GM23338 (cell line): ENCODE data around the gene CAPS. TPM values are rescaled to one million over a fixed set of nuclear protein-coding genes. Genes with fewer than 3 reads are reported as not detected.

ENCODE experiments used
- ATAC-seq: fragments of 200-7000 bp; cut with Tn5 transposase; 3 replicates; pipeline ENCODE4 v1.9.1; 2020
- DNase-seq: peaks from one replicate; pipeline ENCODE4 v3.0.0-alpha.2; 2015; ENCODE audit warnings: low spot score
- H2AFZ ChIP-seq: fragments of 200-600 bp; sonication (generic); 2 replicates; pipeline ENCODE4 v1.8.0; 2016; ENCODE audit warnings: antibody characterized with exemption, mild to moderate bottlenecking, moderate library complexity
- H3F3A ChIP-seq: fragments of 200-600 bp; sonication (generic); replicated peaks from 2 replicates; pipeline ENCODE4 v1.8.0; 2017; ENCODE audit warnings: antibody characterized with exemption, mixed run types, low read depth
- H3K27ac ChIP-seq: fragments of 200-600 bp; sonication (generic); 2 replicates; pipeline ENCODE4 v1.6.1; 2016; ENCODE audit warnings: low read depth
- H3K27me3 ChIP-seq: fragments of 200-600 bp; sonication (generic); 2 replicates; pipeline ENCODE4 v1.8.0; 2016; ENCODE audit warnings: mild to moderate bottlenecking, mixed run types, moderate library complexity; ENCODE audit not compliant: insufficient read depth
- H3K36me3 ChIP-seq: fragments of 200-600 bp; sonication (generic); 2 replicates; pipeline ENCODE4 v1.8.0; 2016; ENCODE audit warnings: mild to moderate bottlenecking; ENCODE audit not compliant: insufficient read depth
- H3K4me1 ChIP-seq: fragments of 200-600 bp; sonication (generic); 2 replicates; pipeline ENCODE4 v1.8.0; 2016; ENCODE audit warnings: mild to moderate bottlenecking, moderate library complexity; ENCODE audit not compliant: insufficient read depth
- H3K4me2 ChIP-seq: fragments of 200-600 bp; sonication (generic); 2 replicates; pipeline ENCODE4 v1.7.1; 2017; ENCODE audit warnings: mixed run types
- H3K4me3 ChIP-seq: fragments of 200-600 bp; sonication (generic); 2 replicates; pipeline ENCODE4 v1.6.1; 2016; ENCODE audit warnings: mixed run types
- H3K79me2 ChIP-seq: fragments of 200-600 bp; sonication (generic); replicated peaks from 2 replicates; pipeline ENCODE4 v1.8.0; 2017; ENCODE audit warnings: mild to moderate bottlenecking; ENCODE audit not compliant: insufficient read depth
- H3K9me2 ChIP-seq: fragments of 200-600 bp; sonication (generic); 2 replicates; pipeline ENCODE4 v1.8.0; 2017; ENCODE audit not compliant: insufficient read depth
- H4K20me1 ChIP-seq: fragments of 200-600 bp; sonication (generic); replicated peaks from 2 replicates; pipeline ENCODE4 v1.8.0; 2017; ENCODE audit warnings: mild to moderate bottlenecking; ENCODE audit not compliant: insufficient read depth
- H3K27ac Mint-ChIP-seq: 2 replicates; pipeline ENCODE4 v1.8.0; 2020; ENCODE audit warnings: inconsistent platforms, mild to moderate bottlenecking, moderate library complexity, mixed read lengths
- H3K27me3 Mint-ChIP-seq: 3 replicates; pipeline ENCODE4 v1.8.0; 2022; ENCODE audit warnings: low read depth, mild to moderate bottlenecking, moderate library complexity, mixed read lengths, inconsistent platforms; ENCODE audit not compliant: insufficient read depth, poor library complexity
- H3K36me3 Mint-ChIP-seq: 3 replicates; pipeline ENCODE4 v1.8.0; 2021; ENCODE audit warnings: low read depth, mild to moderate bottlenecking, inconsistent platforms, moderate library complexity, mixed read lengths
- H3K4me1 Mint-ChIP-seq: 3 replicates; pipeline ENCODE4 v1.8.0; 2020; ENCODE audit warnings: mild to moderate bottlenecking, inconsistent platforms, mixed read lengths
- H3K4me3 Mint-ChIP-seq: 3 replicates; pipeline ENCODE4 v1.8.0; 2021; ENCODE audit warnings: moderate library complexity, mild to moderate bottlenecking, inconsistent platforms, mixed read lengths
- H3K9me3 Mint-ChIP-seq: 3 replicates; pipeline ENCODE4 v1.8.0; 2020; ENCODE audit warnings: moderate library complexity, mild to moderate bottlenecking, inconsistent platforms, mixed read lengths
- CTCF ChIP-seq, 2 experiments: fragments of 200-600 bp in 1 of 2; sonication (generic) in 1 of 2; conservative IDR thresholded peaks; 2 replicates each; pipeline versions ENCODE4 v1.5.1 to v1.6.1; 2016 to 2017; ENCODE audit warnings: antibody characterized with exemption in 2 of 2, low read depth in 2 of 2, mild to moderate bottlenecking in 2 of 2, moderate library complexity in 1 of 2
- EZH2 ChIP-seq: fragments of 200-600 bp; sonication (generic); IDR thresholded peaks from one replicate; pipeline ENCODE4 v1.8.0; 2017; ENCODE audit warnings: antibody characterized with exemption, mild to moderate bottlenecking, low read depth; ENCODE audit not compliant: unreplicated experiment
- ZNF114 ChIP-seq: fragments of 250-450 bp; sonication (Bioruptor Pico); IDR thresholded peaks from 2 replicates; pipeline ENCODE4 v1.5.0; 2020; ENCODE audit warnings: mild to moderate bottlenecking, moderate library complexity
- ZNF331 ChIP-seq: fragments of 250-450 bp; sonication (Bioruptor Pico); IDR thresholded peaks from 2 replicates; pipeline ENCODE4 v1.5.0; 2020; ENCODE audit warnings: low read depth, mild to moderate bottlenecking, moderate library complexity
- polyA plus RNA-seq: library from polyadenylated mRNA; unstranded; fragments of >200 nt; fragmentation: Nextera tagmentation; extraction: Ambion mirVana; gene quantifications from 2 replicates; pipeline ENCODE4 v1.2.1, GENCODE V29; 2016
- total RNA-seq: library from RNA; depleted of rRNA; stranded (reverse); fragments of >200 nt; shearing (Covaris generic); gene quantifications from 2 replicates; pipeline ENCODE4 v1.2.3, GENCODE V29; 2014
- TF ChIP-seq, protein P1 (sequence below): IDR thresholded peaks from one replicate; pipeline ENCODE4 v1.6.1; 2018; ENCODE audit warnings: antibody characterized with exemption; ENCODE audit not compliant: unreplicated experiment

Gene CAPS
- total and polyA plus RNA-seq, 2 experiments from 2014 or later, result 1.5 to 3.2 TPM

DNA sequence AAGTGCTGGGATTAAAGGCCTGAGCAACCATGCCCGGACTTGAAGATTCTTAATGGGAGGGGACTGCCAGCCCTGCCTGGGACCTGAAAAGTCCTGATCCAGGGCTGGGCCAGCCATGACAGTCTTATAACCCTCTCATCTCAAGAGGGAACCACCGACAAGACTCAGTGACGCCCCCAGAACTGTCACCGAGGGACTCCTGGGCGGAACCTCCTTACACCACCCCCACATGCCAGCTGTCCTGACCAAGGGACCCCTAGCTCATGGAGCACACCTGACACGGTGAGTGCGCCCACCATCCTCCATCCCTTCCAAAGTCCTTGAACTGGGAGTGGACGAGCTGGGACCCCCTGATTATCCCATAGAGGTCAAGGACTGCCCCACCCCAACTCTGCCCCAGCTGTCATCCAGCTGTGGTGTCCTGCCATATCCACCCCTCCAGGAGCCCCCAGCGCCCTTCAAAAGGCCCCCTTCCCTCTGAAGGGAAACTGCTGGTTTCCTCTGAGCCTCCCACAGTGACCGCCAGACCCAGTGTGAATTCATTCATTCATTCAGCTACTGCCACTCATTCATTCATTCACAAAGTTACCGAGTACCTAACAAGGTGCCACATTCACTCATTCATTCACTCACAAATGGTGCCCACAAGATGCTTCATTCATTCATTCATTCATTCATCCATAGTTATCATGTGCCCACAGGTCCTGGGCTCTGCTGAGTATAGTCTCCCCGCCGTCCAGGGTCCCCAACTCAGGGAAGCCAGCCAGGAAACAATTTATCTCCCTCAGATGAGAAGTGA, 14.1 kb upstream of the CAPS start (continued):
- TF ChIP-seq ZNF331 (CRISPR knock-in tag) (no peak), CTCF (conservative IDR thresholded peaks at IDR 0.05; ENCODE audit: low read depth in 2 of 2) (no peak)
- TF ChIP-seq, protein P1, sequence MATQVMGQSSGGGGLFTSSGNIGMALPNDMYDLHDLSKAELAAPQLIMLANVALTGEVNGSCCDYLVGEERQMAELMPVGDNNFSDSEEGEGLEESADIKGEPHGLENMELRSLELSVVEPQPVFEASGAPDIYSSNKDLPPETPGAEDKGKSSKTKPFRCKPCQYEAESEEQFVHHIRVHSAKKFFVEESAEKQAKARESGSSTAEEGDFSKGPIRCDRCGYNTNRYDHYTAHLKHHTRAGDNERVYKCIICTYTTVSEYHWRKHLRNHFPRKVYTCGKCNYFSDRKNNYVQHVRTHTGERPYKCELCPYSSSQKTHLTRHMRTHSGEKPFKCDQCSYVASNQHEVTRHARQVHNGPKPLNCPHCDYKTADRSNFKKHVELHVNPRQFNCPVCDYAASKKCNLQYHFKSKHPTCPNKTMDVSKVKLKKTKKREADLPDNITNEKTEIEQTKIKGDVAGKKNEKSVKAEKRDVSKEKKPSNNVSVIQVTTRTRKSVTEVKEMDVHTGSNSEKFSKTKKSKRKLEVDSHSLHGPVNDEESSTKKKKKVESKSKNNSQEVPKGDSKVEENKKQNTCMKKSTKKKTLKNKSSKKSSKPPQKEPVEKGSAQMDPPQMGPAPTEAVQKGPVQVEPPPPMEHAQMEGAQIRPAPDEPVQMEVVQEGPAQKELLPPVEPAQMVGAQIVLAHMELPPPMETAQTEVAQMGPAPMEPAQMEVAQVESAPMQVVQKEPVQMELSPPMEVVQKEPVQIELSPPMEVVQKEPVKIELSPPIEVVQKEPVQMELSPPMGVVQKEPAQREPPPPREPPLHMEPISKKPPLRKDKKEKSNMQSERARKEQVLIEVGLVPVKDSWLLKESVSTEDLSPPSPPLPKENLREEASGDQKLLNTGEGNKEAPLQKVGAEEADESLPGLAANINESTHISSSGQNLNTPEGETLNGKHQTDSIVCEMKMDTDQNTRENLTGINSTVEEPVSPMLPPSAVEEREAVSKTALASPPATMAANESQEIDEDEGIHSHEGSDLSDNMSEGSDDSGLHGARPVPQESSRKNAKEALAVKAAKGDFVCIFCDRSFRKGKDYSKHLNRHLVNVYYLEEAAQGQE, result no peak

DNA sequence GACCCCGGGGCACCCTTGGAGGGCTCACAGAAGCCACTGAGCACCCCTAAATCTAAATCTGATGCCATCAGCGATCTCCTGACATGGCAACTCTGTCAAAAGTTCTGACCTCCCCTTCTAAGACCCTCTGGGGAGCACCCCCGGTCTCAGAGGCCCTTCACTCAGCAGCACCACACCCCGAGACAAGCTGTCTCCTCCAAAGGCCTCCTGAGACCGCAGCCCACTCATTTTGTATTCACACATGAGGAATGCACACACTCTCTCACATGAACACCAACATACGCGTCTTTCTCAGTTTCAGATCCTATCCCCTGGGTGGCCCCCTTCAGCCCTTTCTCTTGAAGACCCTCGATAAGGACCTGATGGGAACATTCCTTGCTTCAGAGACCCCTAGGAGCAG, 13.1 kb upstream of the CAPS start:
- H3F3A ChIP-seq, result no peaks in the 10 kb centered on the region
- H3K9me3 Mint-ChIP-seq, result no peaks in the 10 kb centered on the region
- DNase-seq (no peak), ATAC-seq (no peak)
- H3K36me3 Mint-ChIP-seq, result peaks cover 22% of the 10 kb centered on the region
- peaks cover 38% of the 10 kb centered on the region for H4K20me1 ChIP-seq
- no peak overlapping the region for H3K27ac ChIP-seq
- no peak overlapping the region for H3K4me3 ChIP-seq
- H3K27me3 ChIP-seq, result no peaks in the 10 kb centered on the region
- H3K9me2 ChIP-seq, result no peaks in the 10 kb centered on the region
- H3K4me2 ChIP-seq, result no peak overlapping the region
- peak overlapping the region; percentile 37; the same call in 2 of the 3 replicates for H3K4me3 Mint-ChIP-seq
- H3K4me1 ChIP-seq, result no peaks in the 10 kb centered on the region
- H2AFZ ChIP-seq, result no peak overlapping the region
- H3K27me3 Mint-ChIP-seq, result peaks cover 18% of the 10 kb centered on the region
- H3K36me3 ChIP-seq, result no peaks in the 10 kb centered on the region
- 0 out of 3 replicates have a peak, but pooled peaks cover 3% of the 10 kb centered on the region for H3K4me1 Mint-ChIP-seq
- peaks cover 42% of the 10 kb centered on the region for H3K79me2 ChIP-seq
- H3K27ac Mint-ChIP-seq, result peak overlapping the region; percentile 9; the same call in 1 of the 2 replicates
- no peak for TF ChIP-seq ZNF114 (CRISPR knock-in tag)
- no peak for TF ChIP-seq EZH2
- TF ChIP-seq, protein P1, result no peak
- TF ChIP-seq CTCF (conservative IDR thresholded peaks at IDR 0.05; ENCODE audit: low read depth in 2 of 2), result no peak
